Measurements from ENCODE around the gene TTLL3. TPM values are rescaled to one million over a fixed set of nuclear protein-coding genes. Genes with fewer than 3 reads are reported as not detected.

Gene TTLL3
- total RNA-seq, 2 donors from 2014 or later, result 40.7 to 69.0 TPM

DNA sequence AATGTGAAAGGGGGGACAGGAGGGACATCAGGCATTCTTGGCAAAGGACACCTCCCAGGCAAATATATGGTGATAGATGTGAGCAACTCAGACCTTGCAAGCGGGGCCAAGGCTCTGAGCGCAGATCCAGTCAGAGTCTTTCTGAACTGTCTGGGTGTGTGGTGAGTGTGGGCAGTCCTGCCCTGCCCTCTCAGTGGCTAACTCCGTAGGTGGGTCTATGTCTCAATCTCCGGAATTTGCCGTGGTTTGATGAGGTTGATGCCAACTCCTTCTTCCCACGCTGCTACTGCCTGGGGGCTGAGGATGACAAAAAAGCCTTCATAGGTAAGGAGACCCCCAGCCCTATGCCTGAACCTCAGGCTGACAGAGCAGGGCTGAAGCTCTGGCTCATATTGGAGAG, 7.4 kb downstream of the TTLL3 start:
- Histone ChIP-seq H3K27me3 (replicated peaks; ENCODE audit: insufficient read depth) (no peaks in the 10 kb centered on the region), H3K9me3 (no peaks in the 10 kb centered on the region), H3K4me3 (no peak overlapping the region), H3K4me1 (replicated peaks) (no peaks in the 10 kb centered on the region), H3K36me3 (no peaks in the 10 kb centered on the region), H3K27ac (no peak overlapping the region)
- no peak for DNase-seq (ENCODE audit: low spot score)
- 86% methylated on average over 6 of the region's 6 CpGs for WGBS
- TF ChIP-seq POLR2AphosphoS5 (IDR thresholded peaks at IDR 0.05) (no peak), POLR2A (IDR thresholded peaks at IDR 0.05) (no peak)
- TF ChIP-seq, protein P1, sequence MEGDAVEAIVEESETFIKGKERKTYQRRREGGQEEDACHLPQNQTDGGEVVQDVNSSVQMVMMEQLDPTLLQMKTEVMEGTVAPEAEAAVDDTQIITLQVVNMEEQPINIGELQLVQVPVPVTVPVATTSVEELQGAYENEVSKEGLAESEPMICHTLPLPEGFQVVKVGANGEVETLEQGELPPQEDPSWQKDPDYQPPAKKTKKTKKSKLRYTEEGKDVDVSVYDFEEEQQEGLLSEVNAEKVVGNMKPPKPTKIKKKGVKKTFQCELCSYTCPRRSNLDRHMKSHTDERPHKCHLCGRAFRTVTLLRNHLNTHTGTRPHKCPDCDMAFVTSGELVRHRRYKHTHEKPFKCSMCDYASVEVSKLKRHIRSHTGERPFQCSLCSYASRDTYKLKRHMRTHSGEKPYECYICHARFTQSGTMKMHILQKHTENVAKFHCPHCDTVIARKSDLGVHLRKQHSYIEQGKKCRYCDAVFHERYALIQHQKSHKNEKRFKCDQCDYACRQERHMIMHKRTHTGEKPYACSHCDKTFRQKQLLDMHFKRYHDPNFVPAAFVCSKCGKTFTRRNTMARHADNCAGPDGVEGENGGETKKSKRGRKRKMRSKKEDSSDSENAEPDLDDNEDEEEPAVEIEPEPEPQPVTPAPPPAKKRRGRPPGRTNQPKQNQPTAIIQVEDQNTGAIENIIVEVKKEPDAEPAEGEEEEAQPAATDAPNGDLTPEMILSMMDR (IDR thresholded peaks at IDR 0.05), result no peak
- intact Hi-C loops (cut with DNase I), result no loop called here

DNA sequence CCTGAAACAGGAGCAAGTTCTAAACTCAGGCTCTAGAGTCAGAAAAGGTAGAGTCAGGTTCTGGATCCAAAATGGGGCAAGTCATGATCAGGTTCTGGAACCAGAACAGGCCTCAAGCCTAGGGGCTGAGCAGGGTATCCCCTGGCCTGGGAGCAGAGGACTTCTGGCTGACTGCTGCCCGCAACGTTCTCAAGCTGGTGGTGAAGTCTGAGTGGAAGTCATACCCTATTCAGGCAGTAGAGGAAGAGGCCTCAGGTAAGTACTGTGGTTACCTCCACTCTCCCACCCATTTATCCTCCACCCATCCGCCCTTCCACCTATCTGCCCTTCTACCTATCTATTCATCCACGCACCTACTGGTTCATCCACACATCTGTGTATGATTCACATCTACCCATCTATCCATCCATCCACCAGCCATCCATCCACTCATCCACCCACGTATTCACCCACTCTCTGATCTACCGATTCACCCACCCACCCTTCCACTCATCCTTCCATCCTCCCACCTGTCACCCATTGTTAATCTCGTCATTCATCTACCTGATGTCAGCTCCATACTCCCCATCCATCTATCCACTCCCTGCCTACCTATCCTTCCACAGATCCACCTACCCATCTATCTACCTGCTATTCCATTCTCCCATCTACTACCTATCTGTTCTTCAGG, 8.7 kb downstream of the TTLL3 start:
- H3K27me3 ChIP-seq (replicated peaks; ENCODE audit: insufficient read depth), result no peaks in the 10 kb centered on the region
- no peak for DNase-seq (ENCODE audit: low spot score)
- intact Hi-C loops (cut with DNase I), result no loop called here
- H3K4me3 ChIP-seq, result no peak overlapping the region
- H3K36me3 ChIP-seq, result no peaks in the 10 kb centered on the region
- TF ChIP-seq POLR2AphosphoS5 (IDR thresholded peaks at IDR 0.05) (no peak), POLR2A (IDR thresholded peaks at IDR 0.05) (no peak)
- TF ChIP-seq, protein P1 (IDR thresholded peaks at IDR 0.05), result no peak
- 97% methylated on average over 6 of the region's 7 CpGs for WGBS
- no peak overlapping the region for H3K27ac ChIP-seq
- H3K9me3 ChIP-seq, result no peaks in the 10 kb centered on the region
- H3K4me1 ChIP-seq (replicated peaks), result no peaks in the 10 kb centered on the region

DNA sequence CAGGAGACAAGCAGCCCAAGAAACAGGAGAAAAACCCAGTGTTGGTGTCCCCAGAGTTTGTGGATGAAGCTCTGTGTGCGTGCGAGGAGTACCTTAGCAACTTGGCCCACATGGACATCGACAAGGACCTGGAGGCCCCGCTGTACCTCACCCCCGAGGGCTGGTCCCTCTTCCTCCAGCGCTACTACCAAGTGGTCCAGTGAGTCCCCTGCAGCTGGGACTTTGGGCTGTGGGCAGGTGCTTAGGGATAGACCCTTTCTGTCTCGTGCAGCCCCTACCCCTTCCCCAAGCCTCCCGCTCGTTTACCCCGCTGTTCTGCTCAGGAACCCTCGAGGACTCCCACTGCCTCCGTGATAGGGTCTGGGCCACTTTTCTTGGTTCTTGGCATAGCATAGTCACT, 10.5 kb downstream of the TTLL3 start:
- Histone ChIP-seq H3K27ac (no peak overlapping the region), H3K9me3 (no peaks in the 10 kb centered on the region), H3K4me3 (no peak overlapping the region), H3K36me3 (no peaks in the 10 kb centered on the region), H3K27me3 (replicated peaks; ENCODE audit: insufficient read depth) (no peaks in the 10 kb centered on the region), H3K4me1 (replicated peaks) (no peaks in the 10 kb centered on the region)
- TF ChIP-seq POLR2A (IDR thresholded peaks at IDR 0.05), result no peak
- no peak for TF ChIP-seq POLR2AphosphoS5 (IDR thresholded peaks at IDR 0.05)
- TF ChIP-seq, protein P1 (IDR thresholded peaks at IDR 0.05), result no peak
- intact Hi-C loops (cut with DNase I), result no loop called here
- 83% methylated on average over 12 of the region's 12 CpGs for WGBS
- no peak for DNase-seq (ENCODE audit: low spot score)

GRCh38 chr3:9820946-9821345, 10.9 kb downstream of the TTLL3 start:
- DNase-seq (ENCODE audit: low spot score), result no peak
- H3K27me3 ChIP-seq (replicated peaks; ENCODE audit: insufficient read depth), result no peaks in the 10 kb centered on the region
- 79% methylated on average over 2 of the region's 2 CpGs for WGBS
- no peak overlapping the region for H3K27ac ChIP-seq
- no peaks in the 10 kb centered on the region for H3K9me3 ChIP-seq
- no peak overlapping the region for H3K4me3 ChIP-seq
- intact Hi-C loops (cut with DNase I), result no loop called here
- H3K4me1 ChIP-seq (replicated peaks), result no peaks in the 10 kb centered on the region
- TF ChIP-seq POLR2A (IDR thresholded peaks at IDR 0.05) (no peak), POLR2AphosphoS5 (IDR thresholded peaks at IDR 0.05) (no peak)
- TF ChIP-seq, protein P1 (IDR thresholded peaks at IDR 0.05), result no peak
- H3K36me3 ChIP-seq, result no peaks in the 10 kb centered on the region

- 61% methylated on average over 14 of the region's 14 CpGs for WGBS
Observed at GRCh38 chr3:9825451-9826040, 15.5 kb downstream of the TTLL3 start.

More at GRCh38 chr3:9825451-9826040, 15.5 kb downstream of the TTLL3 start:
- H3K9me3 ChIP-seq, result no peaks in the 10 kb centered on the region
- no peaks in the 10 kb centered on the region for H3K4me1 ChIP-seq (replicated peaks)
- H3K27ac ChIP-seq, result no peak overlapping the region
- no peak for DNase-seq (ENCODE audit: low spot score)
- TF ChIP-seq, protein P1 (IDR thresholded peaks at IDR 0.05), result no peak
- TF ChIP-seq POLR2AphosphoS5 (IDR thresholded peaks at IDR 0.05) (no peak), POLR2A (IDR thresholded peaks at IDR 0.05) (no peak)
- no peak overlapping the region for H3K4me3 ChIP-seq
- no peaks in the 10 kb centered on the region for H3K36me3 ChIP-seq
- H3K27me3 ChIP-seq (replicated peaks; ENCODE audit: insufficient read depth), result no peaks in the 10 kb centered on the region
- intact Hi-C loops (cut with DNase I), result no loop called here
